ENCODE measurements around the gene RBM47.
"Not testable (repeated sequence)": the region's sequence is repeated elsewhere in the genome, so short reads cannot be mapped to it uniquely, and the experiment has no call there.

The RBM47 gene

GRCh38 chr4:40563401-40563800 lies 66.3 kb downstream of the RBM47 start:
- DNase-seq: no peak

- DNase-seq: no peak
These were observed 67.0 kb downstream of the RBM47 start for GRCh38 chr4:40562681-40563080.

- no peak for DNase-seq
These were observed 67.5 kb downstream of the RBM47 start for GRCh38 chr4:40562208-40562607.

DNA sequence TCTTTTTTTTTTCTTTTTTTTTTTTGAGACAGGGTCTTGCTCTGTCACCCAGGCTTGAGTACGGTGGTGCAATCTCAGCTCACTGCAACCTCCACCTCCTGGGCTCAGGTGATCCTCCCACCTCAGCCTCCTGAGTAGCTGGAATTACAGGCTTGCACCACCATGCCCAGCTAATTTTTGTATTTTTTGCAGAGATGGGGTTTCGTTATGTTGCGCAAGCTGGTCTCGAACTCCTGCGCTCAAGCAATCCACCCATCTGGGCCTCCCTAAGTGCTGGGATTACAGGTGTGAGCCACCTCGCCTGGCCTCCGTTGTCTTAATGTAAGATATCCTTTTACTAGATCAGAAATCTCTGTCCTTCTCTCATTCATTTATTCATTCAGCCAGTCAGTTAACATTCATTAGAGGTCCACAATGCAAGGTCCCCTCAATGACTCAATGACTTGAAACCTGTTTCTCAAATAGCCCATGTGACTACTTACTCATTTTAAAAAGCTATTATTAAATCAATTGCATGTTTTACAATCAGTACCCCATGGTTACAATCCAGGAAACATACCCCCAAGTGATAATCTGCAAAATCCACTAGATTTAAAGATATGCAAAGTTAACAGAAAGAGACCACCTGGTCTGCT lies 68.0 kb downstream of the RBM47 start:
- not testable (repeated sequence) for DNase-seq

- DNase-seq: no peak
These were observed 69.8 kb downstream of the RBM47 start for GRCh38 chr4:40559585-40560465.

GRCh38 chr4:40557736-40558135 lies 71.9 kb downstream of the RBM47 start:
- no peak for DNase-seq

DNA sequence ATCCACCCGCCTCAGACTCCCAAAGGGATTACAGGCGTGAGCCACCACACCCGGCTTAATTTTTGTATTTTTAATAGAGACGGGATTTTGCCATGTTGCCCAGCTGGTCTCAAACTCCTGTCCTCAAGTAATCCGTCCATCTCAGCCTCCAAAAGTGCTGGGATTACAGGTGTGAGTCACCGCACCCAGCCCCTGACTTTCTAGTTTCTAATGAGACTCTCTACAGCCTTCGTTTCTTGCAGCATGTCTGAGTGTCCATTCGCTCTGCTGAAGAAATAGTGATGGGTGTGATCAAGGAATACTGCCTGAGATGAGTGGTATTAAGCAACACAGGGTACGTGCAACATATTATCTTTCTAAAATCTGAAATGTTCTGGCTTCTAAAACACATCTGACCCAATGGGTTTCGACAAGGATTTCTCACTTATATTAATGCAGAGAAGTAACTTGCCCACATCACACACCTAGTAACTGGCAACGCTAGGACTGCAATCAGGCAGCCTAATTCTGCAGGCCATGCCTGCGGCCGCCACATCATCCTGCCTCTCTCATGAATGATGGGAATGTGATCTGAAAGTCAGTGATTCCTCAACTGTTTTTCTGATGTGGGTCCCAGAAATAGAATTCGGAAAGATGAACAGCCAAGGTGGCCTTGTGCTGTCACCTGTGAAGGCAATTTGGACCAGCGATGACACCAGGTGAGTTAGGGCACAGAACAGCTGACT lies 74.3 kb downstream of the RBM47 start:
- DNase-seq: no peak

DNA sequence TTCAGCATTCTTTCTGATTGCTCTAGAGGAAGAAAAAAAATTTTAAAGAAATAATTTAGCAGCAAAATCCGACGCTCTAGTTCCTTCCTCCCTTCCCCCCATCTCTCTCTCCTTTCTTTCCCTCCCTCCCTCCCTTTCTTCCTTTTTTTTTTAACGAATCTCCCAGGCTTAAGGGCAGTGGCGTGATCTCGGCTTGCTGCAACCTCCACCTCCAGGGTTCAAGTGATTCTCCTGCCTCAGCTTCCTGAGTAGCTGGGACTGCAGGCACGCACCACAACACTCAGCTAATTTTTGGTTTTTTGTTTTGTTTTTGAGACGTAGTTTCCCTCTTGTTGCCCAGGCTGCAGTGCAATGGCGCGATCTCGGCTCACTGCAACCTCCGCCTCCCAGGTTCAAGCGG lies 75.0 kb downstream of the RBM47 start:
- DNase-seq: not testable (repeated sequence)

- no peak for DNase-seq
These were observed 75.7 kb downstream of the RBM47 start for GRCh38 chr4:40553995-40554394.

DNA sequence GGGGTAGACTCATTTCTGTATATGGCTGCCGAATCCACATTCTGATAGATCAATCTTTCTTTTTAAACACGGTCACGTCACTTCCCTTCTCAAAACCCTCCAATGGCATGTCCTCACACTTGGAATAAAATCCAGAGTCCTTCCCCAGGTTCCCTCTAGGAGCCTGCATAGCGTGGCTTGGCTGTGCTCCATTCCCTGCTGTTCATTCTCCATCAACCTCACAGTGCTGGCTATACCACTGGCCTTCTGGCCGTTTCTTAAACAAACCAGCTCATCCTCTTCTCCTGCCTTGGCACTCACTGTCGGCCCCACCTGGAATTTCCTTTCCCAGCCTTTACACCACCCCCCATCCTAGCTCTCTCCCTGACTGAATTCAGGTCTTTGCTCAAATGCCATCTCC lies 77.1 kb downstream of the RBM47 start:
- DNase-seq: no peak

DNA sequence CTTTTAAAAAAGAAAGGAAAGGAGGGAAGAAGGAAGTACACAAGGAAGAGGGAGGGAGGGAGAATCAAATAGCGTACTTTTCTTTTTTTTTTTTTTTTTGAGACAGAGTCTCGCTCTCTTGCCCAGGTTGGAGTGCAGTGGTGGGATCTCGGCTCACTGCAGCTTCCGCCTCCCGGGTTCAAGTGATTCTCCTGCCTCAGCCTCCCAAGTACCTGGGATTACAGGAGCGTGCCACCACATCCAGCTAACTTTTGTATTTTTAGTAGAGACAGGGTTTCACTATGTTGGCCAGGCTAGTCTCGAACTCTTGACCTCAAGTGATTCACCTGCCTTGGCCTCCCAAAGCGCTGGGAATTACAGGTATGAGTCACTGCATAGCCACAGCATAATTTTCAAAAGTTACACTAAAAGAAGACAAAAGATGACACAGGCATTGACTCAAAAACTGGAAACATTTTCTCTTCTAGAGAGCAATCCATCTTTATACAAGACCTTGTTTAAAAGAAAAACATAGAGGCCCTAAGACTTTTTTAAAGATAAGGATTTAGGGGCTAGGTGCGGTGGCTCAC lies 78.0 kb downstream of the RBM47 start:
- not testable (repeated sequence) for DNase-seq

DNA sequence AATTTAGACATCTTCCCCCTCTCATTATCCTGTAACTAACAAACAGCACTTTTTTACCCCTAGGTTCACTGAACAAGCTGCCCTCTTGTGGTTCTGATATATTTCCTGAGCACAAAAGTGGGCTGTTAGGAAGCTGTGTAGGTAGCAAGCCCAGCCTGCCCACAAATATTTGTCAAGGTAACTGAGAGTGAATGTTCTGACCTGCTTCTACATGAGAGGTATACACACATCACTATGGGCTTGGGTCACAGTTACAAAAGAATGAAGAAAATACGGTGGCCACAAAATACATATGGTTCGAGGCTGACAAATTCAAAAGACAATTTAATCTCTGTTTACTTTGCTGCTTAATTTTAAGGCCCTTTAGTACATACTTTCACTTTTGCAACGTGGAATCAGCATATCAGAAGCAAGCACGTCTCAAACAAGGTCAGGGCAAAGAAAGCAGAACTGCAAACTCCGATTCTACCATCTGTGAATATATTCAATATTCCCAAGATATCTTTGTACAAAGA lies 78.7 kb downstream of the RBM47 start:
- DNase-seq: peak; percentile 29

DNA sequence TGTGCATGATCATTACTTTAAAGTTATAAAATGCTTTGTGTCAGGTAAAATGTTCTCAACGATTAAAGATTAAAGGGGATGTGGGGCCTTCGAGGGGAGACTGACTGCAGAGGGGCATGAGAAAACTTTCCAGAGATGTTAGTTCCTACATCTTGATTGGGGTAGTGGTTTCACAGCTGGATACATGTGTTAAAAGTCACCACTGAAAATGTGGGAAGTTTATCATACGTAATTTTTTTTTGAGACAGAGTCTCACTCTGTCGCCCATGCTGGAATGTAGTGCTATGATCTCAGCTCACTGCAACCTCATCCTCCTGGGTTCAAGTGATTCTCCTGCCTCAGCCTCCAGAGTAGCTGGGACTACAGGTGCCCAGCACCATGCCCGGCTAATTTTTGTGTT lies 79.5 kb downstream of the RBM47 start:
- no peak for DNase-seq

GRCh38 chr4:40548256-40548655 lies 81.4 kb downstream of the RBM47 start:
- no peak for DNase-seq

DNA sequence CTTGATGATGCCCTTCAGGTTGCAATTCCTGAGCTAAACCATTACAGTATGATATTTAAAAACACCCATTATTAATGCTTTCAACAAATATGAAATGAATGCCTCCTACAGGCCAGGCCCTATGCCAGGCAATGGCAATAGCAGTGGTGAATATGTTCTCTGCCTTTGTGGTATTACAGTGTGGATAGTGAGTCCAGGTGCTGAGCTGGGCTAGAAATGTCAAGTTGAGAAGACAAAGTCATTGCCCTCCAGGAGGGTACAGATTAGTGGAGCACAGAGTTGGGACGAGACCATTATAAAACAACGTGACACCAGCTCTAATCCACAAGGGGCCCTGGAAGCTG lies 81.9 kb downstream of the RBM47 start:
- no peak for DNase-seq

DNA sequence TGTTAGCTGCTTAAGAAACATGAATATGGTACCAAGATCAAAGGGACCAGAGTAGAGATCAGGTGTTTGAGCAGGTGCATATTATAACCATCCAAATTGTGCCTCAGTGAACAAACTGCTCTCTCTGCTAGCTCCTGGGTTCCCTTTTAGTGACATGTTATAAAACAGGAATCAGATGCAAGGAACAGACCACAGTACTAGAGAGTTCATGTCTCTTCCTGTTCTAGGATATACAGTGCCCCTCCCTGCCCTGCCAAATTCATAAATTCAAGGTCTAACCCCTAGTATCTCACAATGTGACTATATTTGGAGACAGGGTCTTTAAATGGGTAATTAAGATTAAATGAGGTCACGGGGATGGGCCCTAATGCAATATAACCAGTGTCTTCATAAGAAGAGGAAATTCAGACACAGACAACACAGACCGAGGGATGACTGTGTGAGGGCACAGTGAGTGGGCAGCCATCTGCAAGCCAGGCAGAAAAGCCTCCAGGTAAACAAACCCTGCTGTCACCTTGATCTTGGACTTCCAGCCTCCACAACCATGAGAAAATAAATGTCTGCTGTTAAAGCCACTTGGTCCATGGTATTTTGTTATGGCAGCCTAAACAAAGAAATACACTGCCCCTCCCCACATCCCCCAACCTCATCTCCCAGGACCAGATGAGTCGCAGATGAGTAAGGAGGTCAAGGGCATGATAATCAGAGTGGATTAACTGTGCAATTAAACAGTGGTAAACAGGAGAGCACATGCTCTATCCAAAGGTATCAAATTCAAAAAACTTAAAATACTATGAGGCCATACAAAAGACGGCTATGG lies 82.5 kb downstream of the RBM47 start:
- no peak for DNase-seq

DNA sequence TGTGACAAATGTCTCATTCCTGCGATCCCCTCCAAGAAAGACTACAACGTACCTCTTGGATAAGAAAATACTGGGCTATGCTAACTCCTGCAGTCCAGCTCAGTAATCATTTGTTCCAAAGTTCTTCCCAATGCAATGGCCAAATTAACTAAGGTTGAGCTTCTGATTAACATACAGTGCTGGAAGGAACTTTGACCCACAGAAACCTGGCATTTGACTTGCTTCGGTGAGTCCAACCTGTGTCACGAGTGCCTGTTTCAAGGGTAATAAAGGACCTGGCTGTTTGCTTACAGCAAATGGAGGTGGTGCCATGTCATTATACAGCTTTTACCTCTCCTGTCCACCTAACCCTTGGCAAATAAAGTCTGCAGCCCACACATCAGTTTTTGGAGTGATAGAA lies 83.2 kb downstream of the RBM47 start:
- no peak for DNase-seq

- DNase-seq: not testable (repeated sequence)
These were observed 84.2 kb downstream of the RBM47 start for GRCh38 chr4:40545487-40545886.

DNA sequence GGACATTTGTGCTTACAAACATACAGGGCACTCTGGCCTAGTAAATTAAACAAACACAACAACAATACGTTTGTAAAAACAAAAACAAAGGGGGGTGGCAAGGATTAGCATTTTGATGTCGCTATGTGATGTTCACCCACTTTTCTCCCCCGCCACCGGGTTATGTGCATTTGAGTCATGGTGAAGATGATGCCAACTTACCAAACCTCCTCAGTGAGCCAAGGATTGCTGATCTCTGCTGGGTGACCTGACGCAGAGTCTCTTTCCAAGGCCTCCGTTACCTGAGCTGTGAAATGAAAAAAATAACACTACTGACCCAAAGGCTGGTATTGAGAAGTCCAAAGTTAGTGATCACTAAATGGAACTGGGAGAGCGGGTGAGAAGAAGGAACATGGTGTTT lies 85.4 kb downstream of the RBM47 start:
- DNase-seq: no peak

DNA sequence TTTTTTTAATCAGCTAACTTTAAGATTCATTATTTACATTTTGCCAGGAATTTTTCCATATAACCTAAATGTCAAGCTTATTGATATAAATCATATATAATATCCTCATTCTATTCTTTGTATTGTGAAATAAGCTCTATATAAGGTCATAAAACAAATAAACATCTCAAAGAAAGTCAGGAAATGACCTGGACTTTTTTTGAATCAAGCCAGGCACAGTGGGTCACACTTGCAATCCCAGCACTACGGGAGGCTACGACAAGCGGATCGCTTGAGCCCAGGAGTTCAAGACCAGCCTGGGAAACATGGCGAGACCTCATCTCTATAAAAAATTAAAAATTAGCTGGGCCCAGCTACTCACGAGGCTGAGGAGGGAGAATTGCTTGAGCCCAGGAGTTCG lies 88.9 kb downstream of the RBM47 start:
- DNase-seq: no peak

DNA sequence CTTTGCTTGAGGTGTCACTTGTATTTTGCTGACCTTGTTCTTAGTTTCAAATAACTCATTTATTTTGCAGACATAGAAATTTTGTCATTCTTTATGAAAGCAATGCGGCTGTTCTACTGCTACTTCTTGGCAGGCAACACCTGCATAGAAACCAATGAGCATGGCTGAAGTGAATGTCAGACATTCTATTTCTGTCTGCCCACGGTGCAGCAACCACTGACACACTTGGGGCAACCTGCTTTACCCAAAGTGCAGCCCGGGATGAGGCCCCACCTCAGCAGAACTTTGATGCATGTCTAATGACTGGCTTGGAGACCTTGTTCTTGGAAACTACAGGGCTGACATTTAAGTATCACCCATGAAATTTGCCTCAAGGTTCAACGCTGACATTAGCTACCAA lies 93.6 kb downstream of the RBM47 start:
- DNase-seq: no peak

- DNase-seq: no peak
These were observed 98.0 kb downstream of the RBM47 start for GRCh38 chr4:40531636-40532023.
